Suprapubic skin (tissue), 4 donors: ENCODE data around the gene NIM1K. TPM values are rescaled to one million over a fixed set of nuclear protein-coding genes. Genes with fewer than 3 reads are reported as not detected.

Experiments
- DNase-seq, 2 donors: peaks; one replicate each; pipeline ENCODE4 v3.0.0-alpha.2; 2019; ENCODE audit warnings: low spot score in 2 of 2
- H3K27ac ChIP-seq: fragments of 200-600 bp; sonication (generic); one replicate; pipeline ENCODE4 v1.5.1; 2019
- H3K27me3 ChIP-seq: fragments of 200-600 bp; sonication (generic); one replicate; pipeline ENCODE4 v1.5.1; 2019
- H3K36me3 ChIP-seq: fragments of 200-600 bp; sonication (generic); one replicate; pipeline ENCODE4 v1.5.1; 2019
- H3K4me1 ChIP-seq: fragments of 200-600 bp; sonication (generic); one replicate; pipeline ENCODE4 v1.5.1; 2019
- H3K4me3 ChIP-seq: fragments of 200-600 bp; sonication (generic); one replicate; pipeline ENCODE4 v1.5.1; 2019; ENCODE audit warnings: mild to moderate bottlenecking
- H3K9me3 ChIP-seq: fragments of 200-600 bp; sonication (generic); one replicate; pipeline ENCODE4 v1.5.1; 2019
- CTCF ChIP-seq, 2 donors: fragments of 200-600 bp in 1 of 2; fragments of 450-650 bp in 1 of 2; sonication (generic) in 1 of 2; IDR thresholded peaks; one replicate each; pipeline ENCODE4 v1.5.1; 2016 to 2019; ENCODE audit warnings: antibody characterized with exemption in 2 of 2, mild to moderate bottlenecking in 1 of 2, moderate library complexity in 1 of 2
- EP300 ChIP-seq: sonication (generic); formaldehyde crosslinking; IDR thresholded peaks from one replicate; pipeline ENCODE4 v1.6.1; 2017; ENCODE audit warnings: antibody characterized with exemption
- POLR2A ChIP-seq, 2 donors: fragments of 450-650 bp; IDR thresholded peaks; one replicate each; pipeline ENCODE4 v1.6.1; 2017; ENCODE audit warnings: antibody characterized with exemption in 2 of 2, mild to moderate bottlenecking in 2 of 2, moderate library complexity in 2 of 2
- POLR2AphosphoS5 ChIP-seq, 3 donors: sonication (generic); formaldehyde crosslinking; IDR thresholded peaks; one replicate each; pipeline ENCODE4 v1.6.1; 2017; ENCODE audit warnings: antibody characterized with exemption in 3 of 3
- WGBS: methylation state at CpG from one replicate; pipeline ENCODE4 v1.1.5; 2018; 5-methylcytosine and 5-hydroxymethylcytosine counted together
- total RNA-seq, 4 donors: library from RNA; depleted of rRNA; stranded (reverse); fragments of >200 nt; gene quantifications; one replicate each; pipeline ENCODE4 v1.1.0, GENCODE V29; 2016

Gene NIM1K
- total RNA-seq, 4 donors from 2014 or later, result 0.45 to 3.0 (median 1.2) TPM

DNA sequence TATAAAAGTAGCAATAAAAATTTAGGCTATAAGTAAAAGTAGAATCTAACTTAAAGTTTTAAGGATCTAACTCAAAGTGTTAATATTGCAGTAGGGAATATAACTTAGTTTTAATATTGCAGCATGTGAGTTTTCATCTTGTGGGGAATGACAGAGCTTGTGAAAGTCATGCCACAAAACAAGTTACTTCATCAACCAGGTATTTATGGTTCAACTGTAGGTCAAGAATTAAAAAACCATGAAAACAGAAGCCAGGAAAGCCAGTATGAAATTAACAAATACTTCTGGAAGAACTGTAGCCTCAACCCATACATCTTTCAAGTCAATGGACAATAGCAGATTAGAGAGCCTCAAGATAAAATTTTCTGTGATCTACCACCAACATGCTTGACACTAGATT, 102.2 kb downstream of the NIM1K start:
- H3K27me3 ChIP-seq, result no peaks in the 10 kb centered on the region
- no peak for DNase-seq
- H3K4me1 ChIP-seq, result no peaks in the 10 kb centered on the region
- H3K9me3 ChIP-seq, result no peaks in the 10 kb centered on the region
- TF ChIP-seq CTCF (IDR thresholded peaks at IDR 0.05) (no peak), POLR2AphosphoS5 (IDR thresholded peaks at IDR 0.05) (no peak), EP300 (no peak), POLR2A (IDR thresholded peaks at IDR 0.05) (no peak)
- H3K36me3 ChIP-seq, result peaks cover 78% of the 10 kb centered on the region
- H3K4me3 ChIP-seq, result no peak overlapping the region
- no peak overlapping the region for H3K27ac ChIP-seq

DNA sequence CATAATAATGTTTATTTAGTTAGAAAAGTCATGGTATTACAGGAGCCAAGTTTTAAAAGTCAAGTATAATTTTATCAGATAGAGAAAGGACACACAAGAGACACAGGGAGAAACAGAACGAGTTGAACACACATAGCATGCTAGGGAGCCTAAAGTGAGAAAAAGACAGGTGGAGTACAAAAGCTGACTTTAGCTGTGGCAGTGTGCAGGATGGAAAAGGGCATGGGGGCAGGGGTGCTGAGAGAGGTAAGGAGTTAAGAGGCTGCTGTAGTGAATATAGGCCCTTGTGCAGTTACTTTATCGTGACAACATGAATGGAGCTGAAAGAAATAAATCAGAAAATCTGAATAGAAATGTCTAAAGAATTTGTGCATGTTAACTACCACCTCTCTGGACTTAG, 103.2 kb downstream of the NIM1K start:
- H3K4me3 ChIP-seq, result no peak overlapping the region
- H3K9me3 ChIP-seq, result no peaks in the 10 kb centered on the region
- H3K4me1 ChIP-seq, result no peaks in the 10 kb centered on the region
- TF ChIP-seq CTCF (IDR thresholded peaks at IDR 0.05), result no peak
- TF ChIP-seq EP300, result no peak
- TF ChIP-seq POLR2A (IDR thresholded peaks at IDR 0.05), result no peak
- H3K27me3 ChIP-seq, result no peaks in the 10 kb centered on the region
- H3K36me3 ChIP-seq, result peaks cover 82% of the 10 kb centered on the region
- no peak for DNase-seq
- 81% methylated on average over 2 of the region's 2 CpGs for WGBS
- H3K27ac ChIP-seq, result no peak overlapping the region

GRCh38 chr5:43296835-43297234, 104.8 kb downstream of the NIM1K start:
- Histone ChIP-seq H3K27ac (no peak overlapping the region), H3K4me1 (peaks cover 2% of the 10 kb centered on the region), H3K27me3 (no peaks in the 10 kb centered on the region), H3K4me3 (no peak overlapping the region), H3K36me3 (peaks cover 70% of the 10 kb centered on the region), H3K9me3 (no peaks in the 10 kb centered on the region)
- TF ChIP-seq POLR2A (IDR thresholded peaks at IDR 0.05), result no peak
- no peak for TF ChIP-seq POLR2AphosphoS5 (IDR thresholded peaks at IDR 0.05)
- no peak for TF ChIP-seq EP300
- no peak for TF ChIP-seq CTCF (IDR thresholded peaks at IDR 0.05)
- 85% methylated on average over 2 of the region's 2 CpGs for WGBS
- DNase-seq, result no peak

DNA sequence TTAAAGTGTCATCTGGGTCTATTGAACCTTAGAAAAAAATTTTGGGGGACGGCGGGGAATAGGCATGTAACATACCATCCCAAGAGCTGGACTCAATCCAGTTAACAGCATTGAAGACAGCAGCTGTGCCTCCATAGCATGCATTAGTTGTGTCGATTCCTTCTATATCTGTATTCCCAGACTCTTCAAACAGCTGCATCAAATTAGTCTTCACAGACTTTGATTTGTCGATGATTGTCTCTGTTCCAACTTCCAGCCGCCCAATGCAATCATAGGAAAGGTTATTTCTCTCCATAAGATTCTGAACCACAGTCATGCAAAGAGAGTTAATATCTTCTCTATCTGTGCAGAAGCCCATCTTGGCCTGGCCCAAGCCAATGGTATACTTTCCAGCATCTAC, 106.4 kb downstream of the NIM1K start:
- Histone ChIP-seq H3K27ac (no peak overlapping the region), H3K36me3 (peaks cover 55% of the 10 kb centered on the region), H3K4me1 (peaks cover 15% of the 10 kb centered on the region), H3K9me3 (no peaks in the 10 kb centered on the region), H3K4me3 (no peak overlapping the region), H3K27me3 (no peaks in the 10 kb centered on the region)
- DNase-seq, result no peak
- WGBS, result 75% methylated on average over 5 of the region's 5 CpGs
- TF ChIP-seq POLR2A (IDR thresholded peaks at IDR 0.05) (no peak), CTCF (IDR thresholded peaks at IDR 0.05) (no peak), EP300 (no peak), POLR2AphosphoS5 (IDR thresholded peaks at IDR 0.05) (no peak)

- no peak for DNase-seq
- Histone ChIP-seq H3K27ac (no peak overlapping the region), H3K4me1 (peaks cover 23% of the 10 kb centered on the region), H3K9me3 (no peaks in the 10 kb centered on the region), H3K4me3 (no peak overlapping the region), H3K27me3 (no peaks in the 10 kb centered on the region), H3K36me3 (peaks cover 40% of the 10 kb centered on the region)
- TF ChIP-seq CTCF (IDR thresholded peaks at IDR 0.05) (no peak), POLR2A (IDR thresholded peaks at IDR 0.05) (no peak), POLR2AphosphoS5 (IDR thresholded peaks at IDR 0.05) (no peak), EP300 (no peak)
- 94% methylated on average over 1 of the region's 1 CpG for whole genome bisulfite sequencing
These were observed 108.1 kb downstream of the NIM1K start for GRCh38 chr5:43300112-43300511.
